DMS153 (cell line): ENCODE data around the gene HOGA1.

Experiments
- DNase-seq: peaks from one replicate; lab custom pipeline; 2025; lab: John Stamatoyannopoulos, UW

The HOGA1 gene

GRCh38 chr10:97580421-97581367 lies 3.5 kb upstream of the HOGA1 start:
- DNase-seq, result no peak

GRCh38 chr10:97582169-97582568 lies 2.0 kb upstream of the HOGA1 start:
- no peak for DNase-seq

- DNase-seq, result no peak
Measured at GRCh38 chr10:97583476-97583875, 713 bp upstream of the HOGA1 start.

GRCh38 chr10:97584798-97585438 lies 729 bp downstream of the HOGA1 start:
- DNase-seq, result no peak

- DNase-seq, result no peak
Measured at GRCh38 chr10:97585439-97585811, 1.2 kb downstream of the HOGA1 start.

GRCh38 chr10:97587183-97587582 lies 3.0 kb downstream of the HOGA1 start:
- DNase-seq, result no peak

- no peak for DNase-seq
Measured at GRCh38 chr10:97589479-97589878, 5.3 kb downstream of the HOGA1 start, which contains the start of gene C10orf62. C10orf62 (plus strand) TSS chr10:97589721; CDS start chr10:97589898, 177 bp downstream.

- no peak for DNase-seq
Measured at GRCh38 chr10:97590082-97590747, 6.0 kb downstream of the HOGA1 start.

- DNase-seq, result no peak
Measured at GRCh38 chr10:97590748-97591495, 6.7 kb downstream of the HOGA1 start.

GRCh38 chr10:97593421-97593820 lies 9.2 kb downstream of the HOGA1 start:
- DNase-seq, result no peak

- no peak for DNase-seq
Measured at GRCh38 chr10:97596101-97597082, 12.2 kb downstream of the HOGA1 start.

- DNase-seq, result no peak
Measured at GRCh38 chr10:97597778-97598177, 13.6 kb downstream of the HOGA1 start.

GRCh38 chr10:97598407-97599271 lies 14.4 kb downstream of the HOGA1 start:
- DNase-seq, result no peak

- DNase-seq, result no peak
Measured at GRCh38 chr10:97599272-97599619, 15.1 kb downstream of the HOGA1 start.

- no peak for DNase-seq
Measured at GRCh38 chr10:97600616-97601015, 16.4 kb downstream of the HOGA1 start.

GRCh38 chr10:97601268-97602215 lies 17.4 kb downstream of the HOGA1 start:
- DNase-seq, result no peak

GRCh38 chr10:97607095-97607636 lies 23.0 kb downstream of the HOGA1 start:
- DNase-seq, result no peak

- no peak for DNase-seq
Measured at GRCh38 chr10:97608991-97609561, 24.9 kb downstream of the HOGA1 start.
